T-helper 1 cell (primary cell): ENCODE measurements around the gene ZNF107.
A peak's percentile ranks its signal among the peaks of the same experiment; 100 is the strongest.

ENCODE experiments used
- DNase-seq, 5 donors: peaks; one replicate each; pipeline ENCODE4 v3.0.0-alpha.2; 2012 to 2020
- total RNA-seq, 4 donors: gene quantifications; one replicate each; lab custom pipeline; 2026; lab: John Stamatoyannopoulos, UW

The ZNF107 gene
- 30.0 to 53.9 (median 38.9) reads per million in 4 donors for total RNA-seq

DNA sequence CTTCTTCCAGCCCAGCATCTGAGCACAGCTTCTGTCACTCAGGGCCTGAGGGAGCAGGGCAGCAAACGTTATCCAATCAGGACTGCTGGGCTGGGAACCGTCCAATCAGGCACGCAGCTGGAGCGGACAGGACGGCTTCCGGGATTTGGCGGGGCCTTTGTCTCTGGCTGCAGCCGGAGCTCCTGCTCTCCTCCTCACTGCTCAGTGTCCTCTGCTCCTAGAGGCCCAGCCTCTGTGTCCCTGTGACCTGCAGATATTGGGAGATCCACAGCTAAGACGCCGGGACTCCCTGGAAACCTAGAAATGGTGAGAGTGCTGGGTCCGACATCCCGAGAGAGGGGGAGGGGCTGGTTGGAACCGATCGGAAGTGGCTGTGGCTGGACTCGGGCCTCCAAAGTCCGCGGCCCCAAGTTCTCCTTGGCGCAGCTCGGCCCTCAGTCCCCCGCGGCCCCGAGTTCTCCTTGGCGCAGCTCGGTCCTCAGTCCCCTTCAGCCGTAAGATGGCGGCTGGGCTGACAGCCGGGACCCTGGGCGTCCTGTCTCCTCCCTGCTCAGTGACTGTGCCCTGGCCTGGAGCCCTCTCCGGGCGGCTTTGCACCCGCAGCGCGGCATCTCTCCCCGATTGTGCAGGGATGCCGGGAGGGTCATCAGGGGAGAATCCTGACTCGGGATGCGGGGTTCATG is at the start of gene ZNF107:
TSS of gene ZNF107 (plus strand) at position 154 of the 683 bp plus-strand sequence. CDS start at position 304, 150 bp downstream.
- DNase-seq: peak; percentile 73 to 91 (median 76)

DNA sequence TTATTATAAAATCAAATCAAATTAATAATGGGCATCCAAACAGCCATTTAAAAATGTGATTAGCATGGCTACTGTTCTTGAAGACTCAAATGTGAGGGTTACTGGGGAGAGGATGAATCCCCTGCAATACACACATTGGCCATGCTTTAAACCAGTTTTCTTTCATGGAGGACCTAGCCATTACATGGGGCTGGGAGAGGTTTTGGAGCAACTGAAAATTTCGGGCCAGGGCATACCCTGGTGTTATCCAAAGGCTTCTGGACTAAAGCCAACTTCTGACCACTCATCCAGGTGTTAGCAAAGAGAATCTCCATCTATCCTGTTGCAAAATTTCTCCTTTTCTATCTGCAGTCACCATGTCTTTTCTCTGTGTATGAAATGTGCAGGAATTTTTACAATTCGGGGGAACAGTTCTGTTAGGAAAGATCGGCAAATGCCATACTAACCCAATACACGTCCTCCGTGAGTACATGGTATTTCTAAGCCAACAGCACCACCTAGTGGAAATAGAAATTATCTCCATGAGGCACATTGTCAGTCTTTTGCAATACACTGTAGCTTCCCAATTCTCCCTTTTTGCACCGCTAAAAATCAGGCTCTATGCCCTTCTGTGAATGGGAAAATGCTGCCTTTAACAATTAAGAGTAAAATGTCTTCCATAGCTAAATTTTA is 47.0 kb upstream of the ZNF107 start:
- peak in 3 of 5 donors; percentile 14 to 24 (median 22) for DNase-seq

DNA sequence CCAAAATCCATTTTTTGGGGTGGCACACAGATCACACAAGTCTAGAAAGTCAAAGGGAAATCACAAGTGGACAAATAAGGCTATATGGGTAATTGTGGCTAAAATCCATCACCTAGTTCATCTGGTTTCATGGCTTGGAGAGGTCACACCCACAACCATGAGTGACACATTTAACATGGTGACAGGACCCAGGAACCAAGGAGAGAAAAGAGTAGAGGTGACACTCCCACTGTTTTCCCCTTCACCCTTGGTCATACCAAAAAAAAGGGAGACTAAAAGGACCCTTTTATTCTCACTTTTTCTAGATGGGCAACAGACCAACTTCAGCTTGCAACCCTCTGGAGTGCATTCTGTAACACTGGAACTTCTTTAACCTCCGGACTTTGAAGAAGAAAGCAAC is 46.2 kb upstream of the ZNF107 start:
- no peak for DNase-seq

DNA sequence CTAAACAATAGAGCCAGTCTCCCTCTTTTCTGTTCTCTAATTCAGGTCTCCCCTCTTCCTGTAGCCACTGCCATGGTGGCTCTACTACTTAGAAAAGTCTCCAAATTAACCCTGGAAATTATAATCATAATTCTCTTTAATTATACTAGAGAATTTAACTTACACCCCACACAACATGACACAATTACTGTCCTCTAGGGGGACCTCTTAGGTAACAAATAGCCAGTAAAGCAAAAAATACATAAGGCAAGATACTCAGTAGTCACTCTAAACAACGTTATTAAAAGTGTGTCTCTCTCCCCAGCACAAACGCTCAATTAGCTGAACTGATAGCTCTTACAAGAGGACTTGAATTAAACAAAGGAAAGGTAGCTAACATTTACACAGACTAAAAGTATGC is 44.3 kb upstream of the ZNF107 start:
- no peak for DNase-seq

DNA sequence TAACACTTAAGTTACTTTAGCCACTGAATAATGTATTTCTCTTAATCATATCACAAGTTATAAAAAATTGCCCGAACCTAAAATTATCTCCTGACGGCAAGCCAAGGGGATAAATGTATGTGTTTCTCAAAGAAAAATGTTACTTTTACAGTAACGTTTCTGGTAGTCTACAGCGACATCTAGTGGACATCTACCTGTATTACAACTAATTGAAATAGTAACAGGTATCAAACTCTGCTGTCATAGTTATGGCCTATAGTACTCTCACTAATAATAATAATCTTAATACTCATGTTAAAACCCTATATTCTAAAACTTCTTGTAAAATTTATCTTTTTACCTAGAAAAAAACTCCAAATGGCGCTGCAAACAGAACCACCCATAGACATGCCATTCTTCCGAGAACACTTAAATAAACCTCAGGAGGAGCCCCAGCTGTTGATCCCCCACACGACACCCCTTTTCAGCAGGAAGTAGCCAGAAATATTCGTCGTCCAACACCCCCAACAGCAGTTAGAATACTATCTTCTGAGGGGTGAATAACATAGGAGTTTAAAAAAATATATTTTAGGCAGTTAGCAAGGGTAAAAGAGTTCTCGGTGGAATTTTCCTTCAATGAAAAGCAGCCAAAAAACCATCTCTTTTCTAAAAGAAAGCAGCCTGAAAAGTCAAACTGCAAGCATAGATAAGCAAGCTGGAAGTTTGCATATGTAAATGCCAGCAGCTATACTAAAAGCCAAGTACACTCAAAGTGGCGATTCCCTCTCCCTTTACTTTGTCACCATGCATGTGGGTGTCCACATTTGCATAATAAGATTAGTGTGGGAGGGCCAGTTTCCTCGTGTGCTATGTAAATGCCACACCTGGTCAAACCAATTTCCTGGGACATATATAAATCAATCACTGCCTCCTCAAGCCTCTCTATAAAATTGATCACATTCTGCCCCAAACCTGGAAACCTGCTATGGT is 40.5 kb upstream of the ZNF107 start:
- DNase-seq: no peak

DNA sequence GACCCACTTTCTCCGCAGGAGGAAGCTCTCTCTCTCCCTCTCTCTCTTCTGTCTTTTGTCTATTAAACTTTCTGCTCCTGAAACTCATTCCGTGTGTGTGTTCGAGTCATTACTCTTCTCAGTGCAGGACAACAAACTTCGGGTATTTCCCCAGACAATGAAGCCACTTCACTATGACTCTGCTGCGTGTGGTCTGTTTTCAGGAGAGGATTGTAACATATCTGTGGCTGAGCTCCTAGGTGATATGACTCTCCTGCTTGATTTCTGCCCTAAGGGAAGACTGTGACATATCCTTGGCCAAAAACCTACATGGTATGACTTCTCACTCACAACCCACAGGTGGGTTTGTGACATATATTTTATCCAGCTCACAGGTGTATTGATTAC is 39.9 kb upstream of the ZNF107 start:
- no peak for DNase-seq

DNA sequence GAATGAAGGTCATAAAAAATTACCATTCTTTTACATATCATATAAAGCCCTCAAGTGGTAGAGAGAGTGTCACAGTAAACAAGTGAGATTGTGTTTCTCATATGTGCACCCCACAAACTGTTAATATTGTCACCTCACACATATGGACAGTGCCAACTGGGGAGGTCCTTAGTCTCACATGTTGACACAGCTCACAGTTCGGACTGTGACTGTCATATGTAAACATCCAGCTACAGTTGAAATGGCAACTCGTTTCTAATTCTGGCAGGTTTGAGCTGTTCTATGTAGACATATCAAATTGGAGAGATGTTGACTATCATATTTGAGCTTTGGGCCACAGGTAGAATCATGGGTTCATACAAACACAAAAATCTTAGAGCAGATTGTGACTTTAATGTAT is 39.4 kb upstream of the ZNF107 start:
- DNase-seq: no peak

DNA sequence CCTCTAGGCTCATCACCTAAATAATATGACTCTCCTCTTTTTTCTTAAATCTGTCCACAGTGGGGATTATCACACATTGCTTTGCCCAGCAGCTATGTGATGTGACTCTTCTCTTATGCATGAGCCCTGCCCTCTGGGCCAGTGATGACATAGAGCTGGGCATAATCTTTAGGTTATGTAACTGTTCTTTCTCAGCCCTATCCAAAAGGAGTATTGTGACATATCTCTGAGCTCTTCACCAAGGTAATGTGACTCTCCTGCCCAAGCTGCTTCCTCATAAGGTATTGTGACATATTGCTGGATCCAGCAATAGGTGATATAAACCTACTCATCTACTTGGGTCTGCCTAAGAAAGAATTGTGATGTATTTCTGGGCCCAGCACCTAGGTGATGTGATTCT is 37.7 kb upstream of the ZNF107 start:
- DNase-seq: no peak

DNA sequence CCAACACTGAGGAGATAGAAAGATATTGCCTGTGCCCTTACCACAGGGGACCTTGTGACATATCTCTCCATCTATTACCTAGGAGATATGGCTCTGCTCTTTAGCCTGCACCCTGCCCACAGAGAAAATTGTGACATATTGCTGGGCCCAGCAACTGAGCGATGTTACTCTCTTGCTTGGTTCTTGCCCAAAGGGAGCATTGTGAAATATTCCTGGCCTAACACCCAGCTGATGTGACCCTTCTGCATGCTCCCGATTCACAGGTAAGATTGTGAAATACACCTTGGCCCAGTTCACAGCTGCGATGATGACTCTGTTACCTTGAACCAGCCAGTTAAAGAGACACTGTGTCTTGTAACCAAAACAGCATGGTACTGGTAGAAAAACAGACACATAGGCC is 37.2 kb upstream of the ZNF107 start:
- no peak for DNase-seq

DNA sequence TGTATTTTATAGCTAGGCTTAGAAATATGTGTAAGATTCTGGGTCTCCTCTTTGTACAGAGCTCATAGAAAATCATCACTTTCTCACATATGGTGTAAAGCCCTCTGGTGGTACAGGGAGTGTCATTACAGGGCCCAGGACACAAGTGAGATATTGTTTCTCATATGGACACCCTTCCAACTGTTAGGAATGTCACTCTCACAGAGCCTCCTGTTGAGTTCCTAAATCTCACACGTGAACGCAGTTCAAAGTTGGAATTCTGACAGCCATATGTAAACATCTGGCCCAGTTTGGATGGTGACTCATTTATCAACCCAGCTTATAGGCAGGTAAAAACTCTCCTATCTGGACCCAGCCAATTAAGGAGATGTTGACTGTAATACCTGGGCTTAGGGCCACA is 35.4 kb upstream of the ZNF107 start:
- DNase-seq: no peak

DNA sequence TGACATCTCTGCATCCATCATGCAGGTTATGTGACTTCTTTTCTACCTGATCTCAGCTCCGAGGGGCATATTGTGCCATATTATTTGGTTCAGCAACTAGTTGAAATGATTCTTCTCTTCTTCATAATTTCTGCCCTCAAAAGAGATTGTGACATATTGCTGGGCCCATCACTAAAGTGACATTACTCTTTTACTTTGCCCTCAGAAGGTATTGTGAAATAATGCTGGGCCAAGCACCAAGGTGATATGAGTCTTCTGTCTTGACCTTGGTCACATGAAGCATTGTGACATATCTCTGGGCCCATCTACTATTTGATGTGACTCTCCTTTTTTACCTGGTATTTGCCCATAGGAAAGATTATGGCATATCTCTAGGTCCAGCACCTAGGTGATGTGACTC is 33.9 kb upstream of the ZNF107 start:
- no peak for DNase-seq

DNA sequence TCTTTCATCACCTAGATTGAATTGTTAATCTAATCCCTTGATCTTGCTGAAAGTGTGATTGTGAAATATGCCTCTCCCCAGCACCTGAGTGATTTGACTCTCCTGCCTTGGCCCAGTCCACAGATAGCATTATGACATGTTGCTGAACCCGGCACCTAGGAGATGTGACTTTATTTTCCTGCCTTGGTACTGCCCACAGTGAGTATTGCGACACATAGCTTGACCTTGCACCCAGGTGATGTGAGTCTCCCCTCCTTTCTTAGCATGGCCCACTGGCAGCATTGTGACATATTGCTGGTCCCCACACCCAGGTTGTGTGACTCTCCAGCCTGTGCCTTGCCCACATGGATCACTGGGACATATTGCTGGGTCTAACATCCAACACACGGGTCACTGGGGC is 32.5 kb upstream of the ZNF107 start:
- no peak for DNase-seq

DNA sequence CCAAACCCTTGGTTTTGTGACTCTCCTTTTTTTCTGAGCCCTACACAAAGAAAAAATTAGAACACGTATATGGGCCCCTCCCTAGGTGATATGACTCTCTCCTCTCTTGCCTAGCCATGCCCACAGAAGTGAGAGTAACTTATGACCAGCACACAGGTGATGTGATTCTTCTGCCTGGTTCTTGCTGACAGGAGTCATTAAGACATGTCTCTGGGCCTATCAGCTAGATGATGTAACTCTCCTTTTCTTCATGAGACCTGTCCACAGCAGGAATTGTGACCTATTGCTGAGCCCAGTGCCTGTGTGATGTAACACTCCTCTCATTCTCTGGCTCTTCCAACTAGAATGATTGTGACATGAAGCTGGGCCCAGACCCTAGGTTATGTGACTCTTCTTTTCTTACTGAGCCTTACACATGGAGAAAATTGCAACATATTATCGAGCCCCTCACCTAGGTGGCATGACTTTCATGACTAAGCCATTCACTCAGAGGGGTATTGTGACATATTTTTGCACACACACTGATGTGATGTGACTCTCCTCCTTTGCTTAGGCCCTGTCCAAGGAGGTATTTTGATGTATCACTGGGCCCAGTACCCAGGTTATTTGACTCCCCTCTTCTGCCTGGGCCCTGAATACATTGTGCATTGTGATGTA is 31.4 kb upstream of the ZNF107 start:
- no peak for DNase-seq

DNA sequence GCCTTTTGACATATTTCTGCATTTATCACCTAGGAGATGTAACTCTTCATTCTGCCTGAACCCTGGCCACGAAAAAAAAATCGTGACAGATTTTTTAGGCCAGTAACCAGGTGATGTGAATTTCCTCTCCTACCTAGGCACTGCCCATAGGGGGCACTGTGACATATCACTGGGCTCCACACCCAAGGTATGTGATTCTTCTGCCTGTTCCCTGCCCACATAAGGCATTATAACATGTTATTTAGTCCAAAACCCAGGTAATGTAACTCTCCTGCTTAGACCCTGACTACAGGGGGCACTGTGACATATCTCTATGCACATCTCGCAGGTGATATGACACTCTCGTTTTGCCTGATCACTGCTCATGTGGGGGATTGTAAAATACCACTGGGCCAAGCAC is 29.5 kb upstream of the ZNF107 start:
- no peak for DNase-seq

DNA sequence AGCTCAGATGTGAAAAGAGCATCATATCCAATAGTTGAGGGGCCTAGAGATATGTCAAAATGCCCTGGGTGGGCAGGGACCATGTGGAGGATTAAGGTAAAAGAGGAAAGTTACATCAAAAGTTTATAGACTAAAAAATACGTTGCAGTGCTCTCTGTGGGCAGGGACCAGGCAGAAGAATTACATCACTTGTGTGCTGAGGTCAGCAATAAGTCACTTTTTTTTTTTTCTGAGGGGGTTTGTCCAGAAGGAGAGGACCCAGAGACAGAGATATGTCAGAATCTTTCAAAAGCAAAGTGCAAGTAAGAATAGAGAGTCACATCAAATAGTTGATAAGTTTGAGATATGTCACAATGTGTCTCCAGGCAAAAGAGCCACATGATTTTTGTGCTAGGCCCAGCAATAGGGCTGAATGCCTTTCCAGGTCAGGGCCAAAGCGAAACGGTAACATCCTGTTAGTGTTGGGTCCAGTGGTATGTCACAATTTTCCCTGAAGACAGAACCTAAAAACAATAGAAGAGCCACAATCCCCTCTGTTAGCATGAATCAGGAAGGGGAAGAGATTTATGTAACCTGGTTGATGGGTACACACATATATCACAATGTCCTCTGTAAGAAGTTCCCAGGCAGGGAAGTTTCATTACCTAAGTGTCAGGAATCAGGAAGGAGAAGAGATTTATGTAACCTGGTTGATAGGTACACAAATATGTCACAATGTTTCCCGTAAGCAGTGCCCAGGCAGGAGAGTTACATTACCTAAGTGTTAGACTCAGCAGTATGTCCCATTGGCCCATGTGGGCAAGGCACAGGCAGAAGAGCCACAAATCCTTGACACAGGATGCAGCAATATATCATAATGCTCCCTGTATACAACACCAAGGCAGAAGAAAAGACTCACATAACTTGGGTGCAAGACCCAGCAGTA is 28.1 kb upstream of the ZNF107 start:
- no peak for DNase-seq

DNA sequence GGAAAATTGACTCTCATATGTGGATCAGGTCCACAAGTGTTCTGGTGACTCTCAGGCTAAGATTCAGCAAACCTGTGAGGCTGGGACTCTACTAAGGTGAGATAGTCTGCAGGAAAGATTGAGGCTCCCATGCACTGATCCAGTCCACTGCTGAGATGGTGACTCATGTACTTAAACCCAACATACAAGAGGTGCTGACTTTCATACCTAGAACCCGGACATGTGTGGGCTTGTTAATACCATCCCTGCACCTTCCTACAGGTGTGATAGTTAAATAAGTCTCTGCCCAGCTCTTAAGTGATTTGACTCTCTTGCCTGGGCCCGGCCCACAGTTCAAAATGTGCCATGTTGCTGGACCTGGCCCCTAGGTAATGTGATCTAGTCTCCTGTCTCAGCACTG is 27.1 kb upstream of the ZNF107 start:
- no peak for DNase-seq

DNA sequence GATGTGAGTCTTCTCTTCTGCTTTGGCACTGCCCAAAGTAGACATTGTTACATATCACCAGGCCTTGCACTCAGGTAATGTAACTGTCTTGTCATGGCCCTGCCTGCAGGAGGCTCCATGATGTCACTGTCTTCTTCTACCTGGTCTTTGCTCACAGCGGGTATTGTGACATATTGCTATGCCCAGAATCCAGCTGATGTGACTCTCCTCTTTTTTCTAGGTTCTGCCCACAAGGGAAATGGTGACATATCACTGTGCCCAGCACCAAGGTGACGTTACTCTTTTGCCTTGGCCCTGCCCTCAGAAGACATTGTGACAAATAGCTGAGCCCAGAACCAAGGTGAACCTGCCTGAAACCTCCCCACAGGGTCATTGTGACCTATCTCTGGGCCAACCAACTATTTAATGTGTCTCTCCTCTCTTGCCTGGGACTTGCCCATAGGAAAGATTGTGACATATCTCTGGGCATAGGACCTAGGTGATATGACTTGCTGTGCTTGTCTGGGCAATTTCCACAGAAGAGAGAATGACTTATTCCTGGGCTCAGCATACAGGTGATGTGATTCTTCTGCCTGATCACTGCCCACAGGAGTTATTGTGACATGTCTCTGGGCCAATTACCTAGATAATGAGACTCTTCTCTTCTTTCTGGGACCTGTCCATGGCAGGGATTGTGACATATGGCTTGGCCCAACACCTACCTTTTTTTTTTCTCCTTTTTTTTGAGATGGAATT is 26.5 kb upstream of the ZNF107 start:
- no peak for DNase-seq

DNA sequence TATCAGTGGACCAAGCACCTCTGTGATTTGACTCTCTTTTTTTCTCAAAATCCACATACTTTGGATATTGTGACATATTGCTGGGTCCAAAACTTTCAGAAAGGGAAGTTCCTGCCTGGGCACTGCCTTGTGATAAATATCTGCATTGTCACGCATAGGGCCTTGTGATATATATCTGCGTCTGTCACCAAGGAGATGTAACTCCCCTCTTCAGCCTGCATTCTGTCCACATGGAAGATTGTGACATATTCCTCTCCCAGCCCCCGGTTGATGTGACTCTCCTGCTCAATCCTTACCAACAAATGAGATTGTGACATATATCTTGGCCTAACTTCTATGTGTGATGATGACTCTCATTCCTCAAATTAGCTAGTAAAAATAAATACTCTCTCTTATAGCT is 25.4 kb upstream of the ZNF107 start:
- DNase-seq: no peak

DNA sequence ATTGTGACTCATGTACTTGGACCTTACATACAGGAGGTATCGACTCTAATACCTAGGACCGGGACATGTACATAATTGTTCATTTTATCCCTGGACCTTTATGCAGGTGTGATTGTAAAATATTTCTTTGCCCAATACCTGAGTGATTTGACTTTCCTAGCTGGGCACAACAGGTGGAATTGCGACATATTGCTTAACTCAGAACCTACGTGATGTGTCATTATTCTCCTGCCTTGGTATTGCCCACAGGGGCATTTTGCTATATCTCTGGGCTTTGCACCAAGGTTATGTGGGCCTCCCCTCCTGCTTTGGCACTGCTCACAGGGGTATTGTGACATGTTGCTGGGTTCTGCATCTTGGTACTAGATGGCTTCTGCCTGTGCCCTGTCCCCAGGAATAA is 23.9 kb upstream of the ZNF107 start:
- DNase-seq: no peak

DNA sequence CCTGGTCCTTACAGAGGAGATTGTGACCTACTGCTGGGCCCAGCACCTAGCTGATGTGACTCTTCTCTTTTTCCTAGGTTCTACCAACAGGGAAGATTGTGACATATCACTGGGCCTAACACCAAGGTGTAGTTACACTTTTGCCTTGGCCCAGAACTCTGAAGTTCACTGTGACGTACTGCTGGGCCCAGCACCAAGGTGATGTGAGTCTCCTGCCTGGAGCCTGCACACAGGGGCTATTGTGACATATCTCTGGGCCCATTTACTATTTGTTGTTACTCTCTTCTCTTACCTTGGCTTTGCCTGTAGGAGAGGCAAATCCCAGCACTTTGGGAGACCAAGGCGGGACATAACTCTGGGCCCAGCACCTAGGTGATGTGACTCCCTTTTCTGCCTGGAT is 23.1 kb upstream of the ZNF107 start:
- DNase-seq: no peak

DNA sequence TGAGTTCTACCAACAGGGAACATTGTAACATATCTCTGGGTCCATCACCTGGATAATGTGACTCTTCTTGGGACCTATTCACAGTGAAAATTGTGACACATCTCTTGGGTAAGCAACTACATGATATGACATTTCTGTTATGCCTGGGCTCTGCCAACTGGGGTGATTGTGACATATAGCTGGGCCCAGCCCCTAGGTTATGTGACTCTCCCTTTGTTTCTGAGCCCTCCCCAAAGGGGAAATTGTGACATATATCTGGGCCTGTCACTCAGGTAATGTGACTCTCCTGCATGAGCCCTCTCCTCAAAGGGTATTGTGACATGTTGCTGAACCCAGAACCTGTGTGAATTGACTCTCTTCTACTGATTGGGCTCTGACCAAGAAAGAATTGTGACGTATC is 22.4 kb upstream of the ZNF107 start:
- no peak for DNase-seq
